T-helper 9 cell (primary cell): ENCODE data around the gene KSR1.

Source experiments
- DNase-seq: peaks from one replicate; pipeline ENCODE4 v3.0.0-alpha.2; 2020

Gene KSR1

DNA sequence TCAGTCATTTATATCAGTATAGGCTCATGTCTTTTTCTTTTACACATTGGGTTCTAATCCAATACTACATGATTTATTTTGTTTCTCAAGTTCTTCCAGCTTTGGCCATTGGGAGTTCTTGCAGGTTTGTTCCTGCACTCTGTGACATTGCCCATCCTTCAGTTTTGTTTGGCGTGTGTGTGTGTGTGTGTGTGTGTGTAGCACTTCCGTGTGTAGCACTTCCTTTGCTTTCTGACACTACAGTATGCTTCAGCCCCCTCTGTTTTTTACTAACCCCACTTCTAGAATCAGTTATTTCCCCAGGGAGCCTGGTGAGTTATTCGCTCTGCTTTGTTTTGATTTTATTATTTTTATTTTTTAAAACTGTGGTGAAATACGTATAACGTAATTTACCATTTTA, 99.1 kb downstream of the KSR1 start:
- no peak for DNase-seq

DNA sequence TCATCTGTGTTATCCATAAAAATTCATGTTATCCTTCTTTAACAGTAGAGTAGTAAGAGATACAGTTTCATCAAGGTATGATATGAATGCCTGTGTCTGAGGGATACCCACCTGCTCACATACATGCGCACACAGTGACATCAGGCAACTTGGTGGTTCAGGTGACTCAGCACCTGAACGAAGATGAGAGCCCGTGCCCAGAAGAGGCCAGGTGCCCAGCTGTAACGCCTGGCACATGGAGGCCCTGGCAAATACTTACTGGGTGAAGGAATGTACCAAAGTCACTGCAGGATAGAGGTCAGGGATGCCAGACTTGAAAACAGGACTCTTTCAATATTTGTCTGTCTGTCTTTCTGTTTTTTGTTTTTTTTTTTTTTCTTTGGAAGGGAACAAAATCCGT, 102.1 kb downstream of the KSR1 start:
- DNase-seq: no peak

- DNase-seq: no peak
Observed at GRCh38 chr17:27558842-27559505, 102.7 kb downstream of the KSR1 start.

GRCh38 chr17:27559506-27560481, 103.5 kb downstream of the KSR1 start:
- no peak for DNase-seq

DNA sequence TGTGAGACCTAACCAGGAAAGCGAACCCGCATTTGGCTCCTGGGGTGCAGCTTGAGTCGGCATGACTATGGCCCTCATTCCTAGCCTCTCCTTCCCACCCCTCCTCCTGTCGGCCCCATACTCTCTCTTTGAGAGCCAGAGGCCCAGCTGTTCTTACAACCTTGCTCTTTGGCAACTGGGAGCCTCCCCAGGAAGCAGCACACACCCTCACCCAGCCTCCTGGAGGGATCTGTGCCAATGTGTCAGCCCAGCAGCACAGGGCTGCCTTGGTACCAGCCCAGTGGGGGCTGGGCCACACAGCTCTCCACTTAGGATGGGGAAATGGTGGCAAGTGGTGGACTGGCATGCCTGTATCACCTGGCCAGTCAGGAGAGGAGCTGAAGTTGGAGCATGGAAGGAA, 104.4 kb downstream of the KSR1 start:
- no peak for DNase-seq

DNA sequence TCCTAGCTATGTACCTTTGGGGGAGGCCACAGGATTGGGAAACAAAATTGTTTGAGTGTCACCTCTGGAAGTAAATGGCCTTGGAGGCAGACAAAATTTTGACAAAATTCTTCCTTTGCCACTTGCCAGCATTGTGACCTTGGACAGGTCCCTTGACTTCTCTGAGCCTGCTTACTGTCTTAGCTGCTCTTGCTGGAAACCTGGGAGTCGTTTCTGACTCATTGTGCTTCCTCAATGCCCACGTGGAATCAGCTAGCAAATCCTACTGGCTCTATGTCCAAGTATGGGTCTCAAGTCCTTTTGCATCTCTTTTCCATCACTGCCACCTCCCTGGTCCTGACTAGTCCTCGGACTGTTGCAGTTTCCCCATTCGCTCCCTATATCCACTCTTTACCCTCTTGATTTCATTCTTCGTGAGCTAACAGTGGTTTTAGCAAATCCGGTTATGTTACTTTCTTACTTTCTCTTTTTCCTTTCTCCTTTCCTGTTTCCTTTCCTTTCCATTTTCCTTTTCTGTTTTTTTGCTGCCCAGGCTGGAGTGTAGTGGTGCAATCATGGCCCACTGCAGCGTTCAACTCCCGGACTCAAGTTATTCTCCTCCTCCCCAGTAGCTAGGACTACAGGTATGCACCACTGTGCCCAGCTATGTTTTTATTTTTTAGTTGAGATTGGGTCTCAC, 106.7 kb downstream of the KSR1 start:
- no peak for DNase-seq

GRCh38 chr17:27563532-27563931, 107.3 kb downstream of the KSR1 start:
- DNase-seq: no peak

GRCh38 chr17:27564463-27564862, 108.2 kb downstream of the KSR1 start:
- no peak for DNase-seq

DNA sequence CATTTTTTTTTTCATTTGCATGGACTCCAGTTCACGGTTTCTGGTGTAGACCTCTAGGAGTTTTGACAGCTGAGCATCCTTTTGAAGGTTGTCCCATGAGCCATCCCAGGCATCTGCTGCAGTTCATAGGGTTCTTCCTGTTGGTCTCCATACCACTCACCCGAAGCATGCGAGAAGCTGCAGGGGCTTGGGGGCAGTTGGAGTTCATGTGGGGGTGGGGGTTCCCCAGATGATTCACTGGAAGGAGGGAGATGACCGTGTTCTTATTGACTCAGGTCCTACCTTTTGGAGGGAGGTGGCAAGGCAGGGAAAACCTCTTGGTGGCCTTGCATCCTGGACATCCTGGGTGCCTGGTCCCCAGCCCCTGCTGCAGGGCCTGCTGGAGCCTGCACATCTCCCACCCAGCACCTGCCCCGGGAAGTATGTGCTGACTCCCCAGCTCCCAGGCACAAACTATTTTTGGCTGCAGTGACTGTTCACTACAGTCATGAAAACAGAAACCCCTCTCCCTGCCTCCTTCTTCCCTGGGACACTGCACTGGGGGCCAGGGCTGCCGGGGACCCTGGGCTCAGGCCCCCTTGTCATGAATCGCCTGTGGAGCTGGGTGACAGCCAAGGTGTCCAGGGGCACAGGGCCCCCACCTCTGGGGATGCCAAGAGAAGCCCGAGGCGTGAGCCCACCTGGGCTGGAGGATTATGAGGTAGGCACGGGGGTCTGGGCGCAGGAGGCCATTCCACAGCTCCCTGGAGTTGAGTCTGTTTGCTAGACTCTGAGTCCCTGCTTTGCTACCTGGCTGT, 109.8 kb downstream of the KSR1 start:
- no peak for DNase-seq

- DNase-seq: no peak
Observed at GRCh38 chr17:27566671-27567562, 110.7 kb downstream of the KSR1 start.

GRCh38 chr17:27567563-27567859, 111.3 kb downstream of the KSR1 start:
- no peak for DNase-seq

GRCh38 chr17:27568216-27568615, 112.0 kb downstream of the KSR1 start:
- DNase-seq: no peak

DNA sequence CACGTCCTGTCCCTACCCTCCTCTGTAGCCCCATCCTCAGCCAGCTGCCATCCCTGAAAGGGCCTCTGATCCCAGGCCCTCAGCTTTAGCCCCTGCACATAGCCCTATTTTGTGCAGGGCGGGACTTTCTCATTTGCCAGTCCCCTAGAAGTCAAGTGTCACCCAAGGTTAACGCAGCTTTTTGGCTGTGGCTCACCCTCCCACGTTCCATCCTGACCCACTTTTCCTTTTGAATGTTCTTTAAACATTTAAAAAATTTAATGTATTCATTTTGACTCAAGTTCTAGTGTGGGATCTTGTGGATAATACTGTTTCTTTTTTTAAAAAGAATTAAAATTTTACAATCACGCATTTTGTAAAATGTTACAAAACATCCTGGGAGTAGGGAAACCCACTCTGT, 112.6 kb downstream of the KSR1 start:
- DNase-seq: no peak

- peak; percentile 15 for DNase-seq
Observed at GRCh38 chr17:27569257-27569722, 113.0 kb downstream of the KSR1 start.

DNA sequence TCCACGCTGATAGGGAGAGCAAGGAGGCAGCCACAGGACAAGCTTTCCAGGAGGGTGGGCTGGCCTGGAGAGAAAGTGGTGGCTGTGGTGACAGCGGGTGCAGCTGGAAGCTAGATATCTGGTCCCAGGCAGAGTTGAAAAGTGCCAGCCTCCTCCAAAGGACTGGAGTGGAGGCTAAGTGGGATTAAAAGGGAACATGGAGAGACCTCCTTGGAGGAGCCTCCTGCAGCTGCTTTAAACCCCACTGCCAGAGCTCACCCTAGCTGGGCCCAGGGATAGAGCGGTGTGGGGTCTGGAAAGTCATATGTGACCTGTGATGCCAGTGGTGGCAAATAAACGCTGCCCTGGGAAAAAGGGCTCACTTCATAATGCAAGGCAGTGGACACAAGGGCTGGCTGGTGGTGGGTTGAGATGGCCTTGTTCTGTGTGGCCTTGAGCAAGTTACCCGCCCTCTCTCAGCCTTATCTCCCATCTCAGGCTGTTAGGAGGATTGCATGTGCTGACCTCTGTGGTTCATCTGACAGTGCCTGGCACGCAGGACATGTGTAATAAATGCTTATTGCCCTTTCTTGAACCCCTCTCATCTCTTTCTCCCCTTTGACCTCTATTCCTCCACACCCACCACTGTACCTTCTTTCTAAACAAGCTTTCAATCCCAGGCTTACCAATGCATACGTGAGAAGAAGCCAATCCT, 113.8 kb downstream of the KSR1 start:
- no peak for DNase-seq

- DNase-seq: no peak
Observed at GRCh38 chr17:27570578-27570914, 114.3 kb downstream of the KSR1 start.

DNA sequence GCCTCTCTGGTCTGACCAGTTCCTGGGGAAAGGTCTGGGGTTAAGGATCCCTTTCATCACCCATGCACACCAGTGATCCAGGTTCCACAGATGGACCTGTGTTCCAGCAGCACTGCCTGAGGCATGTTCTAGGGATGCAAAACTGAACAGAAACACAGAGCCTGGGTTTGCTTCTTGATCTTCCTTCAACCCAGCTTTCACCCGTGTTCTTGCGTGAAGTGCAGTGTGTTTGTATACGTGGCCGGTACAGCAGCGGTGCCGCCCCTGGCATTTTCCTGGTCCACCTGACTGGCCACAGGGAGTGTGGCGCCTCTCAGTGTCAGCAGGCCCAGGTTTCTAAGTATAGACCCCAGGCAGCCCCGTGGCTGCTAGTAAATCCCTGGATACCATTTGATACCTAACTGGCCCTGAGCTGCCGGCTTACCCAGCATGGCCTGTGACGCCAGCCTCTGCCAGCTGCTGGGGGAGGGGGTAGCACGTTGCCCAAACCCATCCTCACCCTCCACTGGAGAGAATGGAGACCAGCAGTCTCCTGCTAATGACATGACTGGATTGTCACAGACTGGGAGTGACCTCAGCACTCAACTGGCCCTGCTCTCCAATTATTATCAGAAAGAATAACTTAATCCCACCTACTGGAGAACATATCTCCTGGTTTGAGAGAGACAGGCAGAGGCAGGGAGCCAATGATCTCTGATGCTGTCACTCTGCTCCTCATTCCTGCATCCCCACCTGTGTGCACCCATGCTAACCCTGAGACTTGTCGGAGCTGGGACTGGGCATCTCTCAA, 115.5 kb downstream of the KSR1 start:
- DNase-seq: no peak

- no peak for DNase-seq
Observed at GRCh38 chr17:27572665-27573064, 116.4 kb downstream of the KSR1 start.

GRCh38 chr17:27573548-27573947, 117.3 kb downstream of the KSR1 start:
- DNase-seq: no peak

DNA sequence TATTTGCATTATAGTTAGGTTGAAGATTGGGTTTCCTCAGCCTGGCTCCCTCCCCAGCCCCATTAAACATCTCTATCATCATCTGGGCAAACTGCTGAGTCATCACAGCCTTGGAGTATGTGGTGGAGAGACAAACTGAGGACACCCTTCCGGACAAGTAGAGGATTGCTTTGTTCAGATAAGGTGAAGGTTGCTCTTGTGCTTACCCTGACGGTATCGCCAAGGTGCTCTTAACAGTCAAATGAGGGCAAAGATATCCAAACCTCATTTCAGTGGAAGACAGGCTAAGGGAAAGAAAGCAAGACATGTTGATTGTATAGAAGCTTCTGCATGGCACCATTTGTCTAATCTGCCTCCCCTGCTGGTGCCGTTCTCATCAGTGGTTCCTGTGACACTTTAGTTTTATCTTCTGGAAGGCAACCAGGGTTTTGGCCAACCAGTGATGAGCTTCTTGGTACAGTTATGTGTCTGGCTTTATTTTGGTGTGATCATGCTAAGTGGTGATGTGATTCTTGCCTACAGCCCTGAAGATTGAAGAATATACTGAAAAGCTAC, 117.8 kb downstream of the KSR1 start:
- DNase-seq: no peak
